Liver (tissue), 9 donors: ENCODE measurements around the gene SH2D3A. TPM values are rescaled to one million over a fixed set of nuclear protein-coding genes. Genes with fewer than 3 reads are reported as not detected.

Source experiments
- DNase-seq: peaks from one replicate; pipeline ENCODE4 v3.0.0-alpha.2; 2017; ENCODE audit warnings: low spot score
- H3K27ac ChIP-seq, 2 donors: one replicate each; pipeline ENCODE4 v1.7.0; 2013; ENCODE audit warnings: inconsistent platforms in 2 of 2, low read length in 2 of 2, control low read depth in 1 of 2, low read depth in 1 of 2, mild to moderate bottlenecking in 1 of 2
- H3K27me3 ChIP-seq, 4 donors: one replicate each; pipeline versions ENCODE4 v1.6.1 to v1.7.0; 2013; ENCODE audit warnings: low read length in 3 of 4, inconsistent platforms in 1 of 4, mild to moderate bottlenecking in 1 of 4, moderate library complexity in 1 of 4; ENCODE audit not compliant: control insufficient read depth in 4 of 4, insufficient read depth in 4 of 4
- H3K36me3 ChIP-seq, 4 donors: one replicate each; pipeline versions ENCODE4 v1.6.1 to v1.7.0; 2013; ENCODE audit warnings: low read length in 3 of 4, mild to moderate bottlenecking in 3 of 4, low read depth in 1 of 4, moderate library complexity in 1 of 4; ENCODE audit not compliant: control insufficient read depth in 4 of 4, insufficient read depth in 3 of 4
- H3K4me1 ChIP-seq, 4 donors: one replicate each; pipeline versions ENCODE4 v1.6.1 to v1.7.0; 2013; ENCODE audit warnings: low read length in 3 of 4, mild to moderate bottlenecking in 3 of 4, moderate library complexity in 1 of 4; ENCODE audit not compliant: control insufficient read depth in 4 of 4, insufficient read depth in 4 of 4
- H3K4me3 ChIP-seq, 3 donors: one replicate each; pipeline versions ENCODE4 v1.6.1 to v1.7.0; 2013; ENCODE audit warnings: low read length in 3 of 3, control low read depth in 1 of 3, low read depth in 1 of 3, mild to moderate bottlenecking in 1 of 3
- H3K9ac ChIP-seq, 2 donors: one replicate each; pipeline ENCODE4 v1.7.0; 2013; ENCODE audit warnings: low read length in 2 of 2, mild to moderate bottlenecking in 2 of 2, moderate library complexity in 2 of 2, control low read depth in 1 of 2, low read depth in 1 of 2
- H3K9me3 ChIP-seq, 4 donors: one replicate each; pipeline versions ENCODE4 v1.6.1 to v1.7.0; 2013; ENCODE audit warnings: low read length in 3 of 4; ENCODE audit not compliant: control insufficient read depth in 4 of 4
- ATF3 ChIP-seq: IDR thresholded peaks from 2 replicates; pipeline ENCODE4 v1.6.1; 2016; ENCODE audit warnings: antibody characterized with exemption
- CTCF ChIP-seq: fragments of 150-350 bp; IDR thresholded peaks from 2 replicates; pipeline ENCODE4 v1.5.1; 2017; ENCODE audit warnings: improper control_type of control experiment, low read depth, low read length; ENCODE audit not compliant: missing input control
- EGR1 ChIP-seq, 2 donors: IDR thresholded peaks; 2 replicates each; pipeline ENCODE4 v1.6.1; 2016 to 2018; ENCODE audit warnings: antibody characterized with exemption in 2 of 2, low read depth in 2 of 2
- FOXA1 ChIP-seq: IDR thresholded peaks from 2 replicates; pipeline ENCODE4 v1.6.1; 2016; ENCODE audit warnings: antibody characterized with exemption
- FOXA2 ChIP-seq: IDR thresholded peaks from 2 replicates; pipeline ENCODE4 v1.6.1; 2016; ENCODE audit warnings: antibody characterized with exemption
- GABPA ChIP-seq, 2 donors: IDR thresholded peaks in 1 of 2; conservative IDR thresholded peaks in 1 of 2; 2 replicates each; pipeline ENCODE4 v1.6.1; 2016; ENCODE audit warnings: antibody characterized with exemption in 2 of 2, mild to moderate bottlenecking in 1 of 2, moderate library complexity in 1 of 2
- HNF4A ChIP-seq, 2 donors: conservative IDR thresholded peaks; 2 replicates each; pipeline ENCODE4 v1.6.1; 2016; ENCODE audit warnings: antibody characterized with exemption in 2 of 2, mild to moderate bottlenecking in 2 of 2
- HNF4G ChIP-seq: IDR thresholded peaks from 2 replicates; pipeline ENCODE4 v1.6.1; 2016; ENCODE audit warnings: antibody characterized with exemption
- JUND ChIP-seq, 2 donors: IDR thresholded peaks; 2 replicates each; pipeline ENCODE4 v1.6.1; 2016; ENCODE audit warnings: antibody characterized with exemption in 2 of 2
- MAX ChIP-seq: IDR thresholded peaks from 2 replicates; pipeline ENCODE4 v1.6.1; 2016; ENCODE audit warnings: antibody characterized with exemption
- NR2F2 ChIP-seq: IDR thresholded peaks from 2 replicates; pipeline ENCODE4 v1.6.1; 2016; ENCODE audit warnings: antibody characterized with exemption
- RAD21 ChIP-seq, 2 donors: IDR thresholded peaks; 2 replicates each; pipeline ENCODE4 v1.6.1; 2016; ENCODE audit warnings: antibody characterized with exemption in 2 of 2, mild to moderate bottlenecking in 2 of 2
- REST ChIP-seq: IDR thresholded peaks from 2 replicates; pipeline ENCODE4 v1.6.1; 2016; ENCODE audit warnings: antibody characterized with exemption, mild to moderate bottlenecking
- RXRA ChIP-seq, 2 donors: IDR thresholded peaks; 2 replicates each; pipeline ENCODE4 v1.6.1; 2017 to 2018; ENCODE audit warnings: antibody characterized with exemption in 2 of 2, mild to moderate bottlenecking in 1 of 2
- SP1 ChIP-seq: IDR thresholded peaks from 2 replicates; pipeline ENCODE4 v1.6.1; 2018; ENCODE audit warnings: antibody characterized with exemption, mild to moderate bottlenecking
- TAF1 ChIP-seq: conservative IDR thresholded peaks from 2 replicates; pipeline ENCODE4 v1.6.1; 2016; ENCODE audit warnings: antibody characterized with exemption, mild to moderate bottlenecking
- YY1 ChIP-seq: IDR thresholded peaks from 2 replicates; pipeline ENCODE4 v1.6.1; 2016; ENCODE audit warnings: antibody characterized with exemption, mild to moderate bottlenecking
- ZBTB33 ChIP-seq: IDR thresholded peaks from 2 replicates; pipeline ENCODE4 v1.6.1; 2016; ENCODE audit warnings: antibody characterized with exemption
- WGBS: extraction: QIAGEN DNeasy Blood & Tissue Kit; methylation state at CpG from one replicate; pipeline ENCODE4 v1.1.7; 2013; 5-methylcytosine and 5-hydroxymethylcytosine counted together
- polyA plus RNA-seq, 2 donors: library from polyadenylated mRNA; stranded (reverse) in 1 of 2; unstranded in 1 of 2; fragments of 200-250 nt in 1 of 2; fragments of >200 nt in 1 of 2; fragmentation: Nextera tagmentation in 1 of 2; extraction: Ambion mirVana in 1 of 2; gene quantifications; one replicate each; pipeline versions ENCODE4 v1.2.1 to v1.2.3, GENCODE V29; 2013 to 2015
- total RNA-seq, 2 donors: library from RNA; depleted of rRNA; stranded (reverse); fragments of >200 nt; gene quantifications; one replicate each; pipeline ENCODE4 v1.2.3, GENCODE V29; 2014
- donor health status: healthy.
- donor health status: healthy.
- donor health status: healthy.
- donor health status: healthy.
- donor health status: healthy.

The SH2D3A gene
- total and polyA plus RNA-seq, 4 donors, result 0.23 to 1.0 (median 0.77) TPM

- Histone ChIP-seq H3K36me3 (peaks cover 35 to 89% (median 70%) of the 10 kb centered on the region in 4 donors), H3K27me3 (no peaks in the 10 kb centered on the region), H3K9ac (no peak overlapping the region)
Observed at GRCh38 chr19:6708346-6708745, 58.9 kb downstream of the SH2D3A start.

More at GRCh38 chr19:6708346-6708745, 58.9 kb downstream of the SH2D3A start:
- TF ChIP-seq EGR1 (IDR thresholded peaks at IDR 0.05; ENCODE audit: low read depth in 2 of 2) (no peak), SP1 (no peak), RAD21 (IDR thresholded peaks at IDR 0.05) (no peak), GABPA (IDR thresholded peaks at IDR 0.05 in 1 of 2, conservative IDR thresholded peaks at IDR 0.05 in 1 of 2) (no peak), YY1 (no peak), FOXA1 (no peak), ZBTB33 (no peak), HNF4G (no peak), MAX (no peak), HNF4A (conservative IDR thresholded peaks at IDR 0.05) (no peak), ATF3 (no peak), CTCF (no peak), JUND (IDR thresholded peaks at IDR 0.05) (no peak), REST (no peak), FOXA2 (no peak), NR2F2 (no peak), RXRA (IDR thresholded peaks at IDR 0.05) (no peak), TAF1 (no peak)
- H3K27ac ChIP-seq, result no peak overlapping the region
- no peak for DNase-seq
- H3K9me3 ChIP-seq, result no peaks in the 10 kb centered on the region
- H3K4me3 ChIP-seq, result no peak overlapping the region
- H3K4me1 ChIP-seq, result peaks cover 0 to 38% (median 18%) of the 10 kb centered on the region in 4 donors
- WGBS, result 83% methylated on average over 3 of the region's 3 CpGs
